MM.1S (cell line): ENCODE results near the gene BAG3.
A peak's percentile ranks its signal among the peaks of the same experiment; 100 is the strongest.

Source experiments
- DNase-seq: peaks from one replicate; pipeline ENCODE4 v3.0.0-alpha.2; 2015
- H2AFZ ChIP-seq: fragments of 300-600 bp; sonication (generic); 2 replicates; pipeline ENCODE4 v1.6.0; 2016; ENCODE audit warnings: antibody characterized with exemption, low read length
- H3F3A ChIP-seq: fragments of 300-600 bp; sonication (generic); 2 replicates; pipeline ENCODE4 v1.6.1; 2016; ENCODE audit warnings: mild to moderate bottlenecking, antibody characterized with exemption, low read length, moderate library complexity, mixed read lengths; ENCODE audit not compliant: insufficient read depth
- H3K27ac ChIP-seq: fragments of 300-600 bp; sonication (generic); 2 replicates; pipeline ENCODE4 v1.5.1; 2016; ENCODE audit warnings: mild to moderate bottlenecking, low read length
- H3K27me3 ChIP-seq: fragments of 300-600 bp; sonication (generic); replicated peaks from 2 replicates; pipeline ENCODE4 v1.6.0; 2016; ENCODE audit warnings: low read length; ENCODE audit not compliant: insufficient read depth
- H3K36me3 ChIP-seq: fragments of 300-600 bp; sonication (generic); replicated peaks from 2 replicates; pipeline ENCODE4 v1.6.1; 2016; ENCODE audit warnings: mild to moderate bottlenecking, low read length, mixed read lengths; ENCODE audit not compliant: insufficient read depth
- H3K4me1 ChIP-seq: fragments of 300-600 bp; sonication (generic); 2 replicates; pipeline ENCODE4 v1.6.1; 2016; ENCODE audit warnings: low read length, mixed read lengths
- H3K4me2 ChIP-seq: fragments of 300-600 bp; sonication (generic); 2 replicates; pipeline ENCODE4 v1.6.0; 2016; ENCODE audit warnings: low read depth, low read length
- H3K4me3 ChIP-seq: fragments of 300-600 bp; sonication (generic); 2 replicates; pipeline ENCODE4 v1.5.1; 2016; ENCODE audit warnings: low read length, mixed read lengths
- H3K79me2 ChIP-seq: fragments of 300-600 bp; sonication (generic); 2 replicates; pipeline ENCODE4 v1.6.1; 2016; ENCODE audit warnings: mixed run types, low read length, mixed read lengths
- H3K9ac ChIP-seq: fragments of 300-600 bp; sonication (generic); 2 replicates; pipeline ENCODE4 v1.6.1; 2016; ENCODE audit warnings: low read length, mixed read lengths
- H3K9me2 ChIP-seq: fragments of 300-600 bp; sonication (generic); replicated peaks from 2 replicates; pipeline ENCODE4 v1.6.1; 2016; ENCODE audit warnings: mild to moderate bottlenecking, low read length, mixed read lengths; ENCODE audit not compliant: insufficient read depth
- H3K9me3 ChIP-seq: fragments of 300-600 bp; sonication (generic); replicated peaks from 2 replicates; pipeline ENCODE4 v1.6.1; 2016; ENCODE audit warnings: mild to moderate bottlenecking, low read length, mixed read lengths; ENCODE audit not compliant: insufficient read depth
- H4K20me1 ChIP-seq: fragments of 300-600 bp; sonication (generic); 2 replicates; pipeline ENCODE4 v1.6.1; 2016; ENCODE audit warnings: mild to moderate bottlenecking, low read length, moderate library complexity, mixed read lengths; ENCODE audit not compliant: insufficient read depth
- CTCF ChIP-seq: fragments of 300-600 bp; sonication (generic); IDR thresholded peaks from 2 replicates; pipeline ENCODE4 v1.5.1; 2016; ENCODE audit warnings: antibody characterized with exemption, low read length, mixed read lengths
- EZH2 ChIP-seq: fragments of 300-600 bp; sonication (generic); optimal IDR thresholded peaks from 2 replicates; pipeline ENCODE3; 2017; ENCODE audit warnings: low read depth, mild to moderate bottlenecking, antibody characterized with exemption, low read length, mixed read lengths
- EZH2phosphoT487 ChIP-seq: fragments of 300-600 bp; sonication (generic); IDR thresholded peaks from 2 replicates; pipeline ENCODE4 v1.6.1; 2018; ENCODE audit warnings: antibody characterized with exemption, low read length

The BAG3 gene

GRCh38 chr10:119680650-119681081 is 29.5 kb downstream of the BAG3 start:
- Histone ChIP-seq H3K27ac (no peak overlapping the region), H3K9me2 (no peaks in the 10 kb centered on the region), H3K27me3 (no peaks in the 10 kb centered on the region), H3K9me3 (no peaks in the 10 kb centered on the region), H3K4me1 (no peaks in the 10 kb centered on the region), H3K4me3 (no peak overlapping the region), H2AFZ (no peak overlapping the region), H3K36me3 (no peaks in the 10 kb centered on the region), H3K79me2 (no peaks in the 10 kb centered on the region), H4K20me1 (no peaks in the 10 kb centered on the region), H3K9ac (no peak overlapping the region), H3K4me2 (no peak overlapping the region), H3F3A (no peaks in the 10 kb centered on the region)
- TF ChIP-seq EZH2 (no peak), EZH2phosphoT487 (no peak)
- DNase-seq, result no peak

- Histone ChIP-seq H3K9me2 (no peaks in the 10 kb centered on the region), H3K27me3 (no peaks in the 10 kb centered on the region), H3K4me2 (no peak overlapping the region; the same call in 1 of the 2 replicates), H3K4me1 (no peaks in the 10 kb centered on the region), H3K9ac (no peak overlapping the region), H3K9me3 (no peaks in the 10 kb centered on the region), H3K36me3 (no peaks in the 10 kb centered on the region), H3F3A (no peaks in the 10 kb centered on the region), H4K20me1 (no peaks in the 10 kb centered on the region), H3K27ac (no peak overlapping the region), H2AFZ (peak overlapping the region; percentile 31; the same call in 1 of the 2 replicates), H3K79me2 (no peaks in the 10 kb centered on the region), H3K4me3 (no peak overlapping the region)
- DNase-seq, result peak; percentile 74
- TF ChIP-seq CTCF (peak; percentile 87), EZH2 (no peak), EZH2phosphoT487 (no peak)
These were observed 35.4 kb downstream of the BAG3 start for GRCh38 chr10:119686465-119687191.

GRCh38 chr10:119687192-119688032 is 36.2 kb downstream of the BAG3 start:
- no peak overlapping the region for H3K9ac ChIP-seq
- DNase-seq, result no peak
- H3K27ac ChIP-seq, result no peak overlapping the region
- no peaks in the 10 kb centered on the region for H4K20me1 ChIP-seq
- no peak overlapping the region for H3K4me2 ChIP-seq
- no peaks in the 10 kb centered on the region for H3K9me3 ChIP-seq
- TF ChIP-seq EZH2phosphoT487 (no peak), CTCF (no peak), EZH2 (no peak)
- H3K27me3 ChIP-seq, result no peaks in the 10 kb centered on the region
- no peaks in the 10 kb centered on the region for H3K36me3 ChIP-seq
- H3F3A ChIP-seq, result no peaks in the 10 kb centered on the region
- no peaks in the 10 kb centered on the region for H3K4me1 ChIP-seq
- H3K9me2 ChIP-seq, result no peaks in the 10 kb centered on the region
- H2AFZ ChIP-seq, result no peak overlapping the region
- H3K4me3 ChIP-seq, result no peak overlapping the region
- H3K79me2 ChIP-seq, result no peaks in the 10 kb centered on the region
